T47D (cell line): ENCODE results near the gene PROK1.

Experiments
- DNase-seq, 2 experiments: peaks; one replicate each; pipeline versions ENCODE4 v3.0.0 to v3.0.0-alpha.2; 2011 to 2012; ENCODE audit warnings: low read depth in 1 of 2, low spot score in 1 of 2
- JUND ChIP-seq: IDR thresholded peaks from 2 replicates; pipeline ENCODE4 v1.6.1; 2012; ENCODE audit warnings: low read depth
- in situ Hi-C: cut with HindIII; loops from 2 replicates; pipeline ENCODE4 v1.10.0; 2016; ENCODE audit warnings: low sequenced_read_pairs, low pct_unique_long_range_greater_than_20kb

PROK1 gene

DNA sequence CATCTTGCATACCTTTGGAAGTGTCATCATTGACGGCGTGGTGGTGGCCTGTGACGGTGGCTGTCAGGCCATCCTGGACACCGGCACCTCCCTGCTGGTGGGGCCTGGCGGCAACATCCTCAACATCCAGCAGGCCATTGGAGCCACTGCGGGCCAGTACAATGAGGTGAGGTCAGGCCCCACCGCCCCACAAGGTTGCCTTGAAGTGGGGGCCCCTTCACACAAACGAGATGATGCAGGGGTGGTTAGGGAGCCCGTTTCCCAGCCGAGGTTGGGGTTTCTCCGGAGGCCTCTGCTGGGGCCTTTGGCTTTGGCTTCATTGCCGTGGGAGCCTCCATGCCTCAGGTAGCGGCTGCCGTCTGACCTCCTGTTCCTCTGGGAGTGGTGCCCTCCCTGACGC lies 38.5 kb downstream of the PROK1 start:
- no peak for DNase-seq
- TF ChIP-seq JUND: no peak
- in situ Hi-C loops: no loop called here

DNA sequence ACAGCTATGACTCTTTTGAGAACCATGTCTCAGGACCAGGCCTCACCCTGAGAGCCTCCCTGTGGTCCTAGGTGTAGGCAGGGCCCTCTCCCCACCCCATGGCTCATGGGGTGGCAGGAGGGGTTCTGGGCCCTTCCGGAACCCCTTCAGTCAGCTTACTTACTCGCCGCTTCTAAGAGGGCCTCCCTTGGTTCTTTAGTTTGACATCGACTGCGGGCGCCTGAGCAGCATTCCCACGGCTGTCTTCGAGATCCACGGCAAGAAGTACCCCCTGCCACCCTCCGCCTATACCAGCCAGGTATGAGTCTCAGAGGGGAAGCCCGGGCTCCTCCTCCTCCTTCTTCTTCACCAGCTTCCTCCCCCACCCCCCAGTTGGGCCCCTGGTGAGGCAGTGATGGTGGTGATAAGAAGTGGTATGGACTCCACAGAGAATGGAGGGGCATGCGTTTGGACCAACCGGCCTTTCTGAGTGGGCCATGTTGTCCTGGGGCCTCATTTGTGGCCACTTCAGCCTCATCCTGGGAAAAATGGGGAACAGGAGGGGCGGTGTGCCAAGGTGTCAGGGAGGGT lies 39.1 kb downstream of the PROK1 start:
- TF ChIP-seq JUND: no peak
- no peak for DNase-seq
- in situ Hi-C loops: no loop called here

DNA sequence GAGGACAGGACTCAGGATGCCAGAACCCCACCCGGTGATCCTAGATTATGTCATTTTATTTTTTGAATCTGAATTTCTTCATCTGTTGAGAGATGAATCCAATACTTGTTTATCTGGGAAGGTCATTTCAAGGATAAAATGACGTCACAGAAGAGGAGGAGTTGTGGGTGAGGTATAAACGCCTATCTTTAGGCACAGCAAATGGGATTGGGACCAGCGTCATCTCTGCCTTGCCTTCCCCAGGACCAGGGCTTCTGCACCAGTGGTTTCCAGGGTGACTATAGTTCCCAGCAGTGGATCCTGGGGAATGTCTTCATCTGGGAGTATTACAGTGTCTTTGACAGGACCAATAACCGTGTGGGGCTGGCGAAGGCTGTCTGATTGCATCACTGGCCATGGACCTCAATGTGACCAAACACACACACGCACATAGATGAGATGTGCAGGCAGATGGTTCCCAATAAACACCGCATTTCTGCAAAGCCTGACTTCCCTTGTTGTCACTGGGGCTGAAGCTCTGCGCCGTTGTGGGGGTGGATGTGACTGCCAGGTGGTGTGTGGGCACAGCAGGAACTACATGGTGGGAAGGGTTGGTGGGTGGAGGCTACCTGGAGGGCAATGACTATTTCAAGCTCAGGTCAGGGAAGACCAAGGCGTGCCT lies 40.0 kb downstream of the PROK1 start:
- in situ Hi-C loops: no loop called here
- no peak for TF ChIP-seq JUND
- no peak for DNase-seq

DNA sequence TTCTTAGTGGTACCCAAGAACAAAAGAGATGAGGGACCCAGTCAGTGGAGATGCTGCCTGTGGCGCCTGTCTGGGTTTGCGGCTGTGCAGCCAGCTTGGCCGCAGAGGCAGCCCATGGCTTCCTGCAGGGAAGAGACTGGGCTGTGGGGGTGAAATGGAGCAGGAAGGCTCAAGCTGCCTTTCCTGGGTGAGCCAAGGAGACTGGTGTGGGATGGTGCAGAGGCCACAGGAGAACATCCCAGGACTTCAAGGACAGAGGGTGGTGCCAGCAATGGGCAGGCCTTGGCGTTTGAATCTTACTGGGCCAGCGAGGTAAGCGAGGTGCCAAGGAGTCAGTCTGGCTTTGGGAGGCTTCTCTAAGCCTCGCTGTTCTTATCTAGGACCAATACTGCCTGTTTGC lies 41.6 kb downstream of the PROK1 start:
- in situ Hi-C loops: no loop called here
- no peak for TF ChIP-seq JUND
- DNase-seq: no peak

DNA sequence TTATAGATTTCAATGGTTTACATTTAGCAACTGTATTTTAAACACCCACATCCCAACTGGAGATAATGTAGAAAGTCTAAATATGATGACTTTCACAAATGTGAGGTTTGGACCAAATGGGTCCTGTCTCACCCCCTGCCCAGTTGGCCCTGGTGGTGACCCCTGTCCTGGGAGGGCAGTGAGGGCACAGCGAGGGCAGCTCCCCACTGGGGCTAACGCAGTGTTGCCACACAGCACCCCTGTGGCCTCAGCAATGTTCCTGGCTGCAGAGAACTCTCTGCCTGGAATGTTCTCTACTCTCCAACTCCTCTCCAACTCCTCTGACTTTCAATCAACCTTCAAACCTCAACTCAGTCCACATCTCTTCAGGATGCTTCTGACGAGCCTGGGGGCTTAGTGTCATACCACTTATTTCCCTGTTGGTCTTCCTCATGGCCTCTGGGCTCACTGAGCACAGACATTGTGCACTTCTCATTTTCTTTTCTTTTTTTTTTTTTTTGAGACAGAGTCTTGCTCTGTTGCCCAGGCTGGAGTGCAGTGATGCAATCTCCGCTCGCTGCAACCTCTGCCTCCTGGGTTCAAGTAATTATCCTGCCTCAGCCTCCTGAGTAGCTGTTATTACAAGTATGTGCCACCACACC lies 42.2 kb downstream of the PROK1 start:
- in situ Hi-C loops: no loop called here
- no peak for TF ChIP-seq JUND

DNA sequence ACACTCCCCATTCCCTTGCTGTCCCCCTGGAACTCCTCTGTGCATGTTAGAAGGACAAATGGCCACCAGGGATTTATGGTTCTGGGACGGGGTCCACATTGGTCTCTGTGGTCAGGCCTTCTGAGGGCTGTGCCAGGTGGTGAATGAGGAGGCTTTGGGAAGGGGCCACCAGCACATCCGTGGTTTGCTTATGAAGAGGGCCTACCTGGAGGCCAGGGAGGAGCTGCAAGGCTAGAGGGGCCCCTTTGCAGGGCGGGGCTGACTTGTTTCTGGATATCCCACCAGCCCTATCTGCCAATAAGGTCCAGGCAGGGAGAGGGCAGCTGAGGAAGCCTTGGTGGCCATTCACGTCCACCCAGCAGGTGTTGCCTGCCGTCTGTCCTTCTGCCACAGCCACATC lies 43.1 kb downstream of the PROK1 start:
- DNase-seq: no peak
- in situ Hi-C loops: no loop called here
- no peak for TF ChIP-seq JUND

More for the DNA sequence above, 42.2 kb downstream of the PROK1 start:
- no peak for DNase-seq

DNA sequence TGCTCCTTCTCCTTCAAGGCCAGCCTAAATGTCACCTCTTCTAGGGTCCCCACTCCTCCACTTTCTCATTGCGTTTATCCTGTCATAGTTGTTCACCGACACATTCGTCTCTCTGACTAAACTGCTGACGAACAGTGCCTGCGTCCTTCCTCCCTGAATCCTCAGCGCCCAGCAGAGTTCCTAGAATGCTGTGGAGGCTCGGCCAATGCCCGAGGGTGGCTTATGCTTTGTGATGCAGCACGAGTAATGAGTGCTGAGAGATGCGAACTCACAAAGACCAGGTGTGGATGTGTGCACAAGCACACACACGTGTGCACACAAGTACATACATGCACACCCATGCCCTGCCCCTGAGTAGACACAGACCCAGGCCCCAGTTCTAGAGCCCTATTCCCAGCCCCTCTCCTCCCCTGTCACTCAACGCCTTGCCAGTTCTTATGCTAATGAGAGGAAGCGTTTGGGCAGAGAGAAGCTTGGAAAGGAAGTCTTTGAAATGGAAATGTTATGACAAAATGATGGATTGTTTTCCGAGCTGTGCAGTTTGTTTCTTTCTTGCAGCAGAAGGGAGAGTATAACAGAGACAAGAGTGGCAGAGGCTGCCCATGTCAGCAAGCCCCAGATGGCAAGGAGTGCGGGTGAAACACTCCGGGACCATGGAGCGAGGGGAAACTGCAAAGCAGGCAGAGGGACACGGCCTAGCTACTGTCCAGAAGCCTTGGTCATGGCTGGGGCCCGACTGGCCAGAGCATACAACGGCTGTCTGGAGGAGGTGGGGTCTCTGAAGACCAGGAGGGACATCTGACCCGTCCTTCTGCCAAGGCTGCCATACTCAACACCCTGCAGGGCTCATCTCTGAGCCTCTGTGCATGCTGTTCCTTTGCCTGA lies 43.8 kb downstream of the PROK1 start:
- DNase-seq: no peak
- no peak for TF ChIP-seq JUND
- in situ Hi-C loops: no loop called here

DNA sequence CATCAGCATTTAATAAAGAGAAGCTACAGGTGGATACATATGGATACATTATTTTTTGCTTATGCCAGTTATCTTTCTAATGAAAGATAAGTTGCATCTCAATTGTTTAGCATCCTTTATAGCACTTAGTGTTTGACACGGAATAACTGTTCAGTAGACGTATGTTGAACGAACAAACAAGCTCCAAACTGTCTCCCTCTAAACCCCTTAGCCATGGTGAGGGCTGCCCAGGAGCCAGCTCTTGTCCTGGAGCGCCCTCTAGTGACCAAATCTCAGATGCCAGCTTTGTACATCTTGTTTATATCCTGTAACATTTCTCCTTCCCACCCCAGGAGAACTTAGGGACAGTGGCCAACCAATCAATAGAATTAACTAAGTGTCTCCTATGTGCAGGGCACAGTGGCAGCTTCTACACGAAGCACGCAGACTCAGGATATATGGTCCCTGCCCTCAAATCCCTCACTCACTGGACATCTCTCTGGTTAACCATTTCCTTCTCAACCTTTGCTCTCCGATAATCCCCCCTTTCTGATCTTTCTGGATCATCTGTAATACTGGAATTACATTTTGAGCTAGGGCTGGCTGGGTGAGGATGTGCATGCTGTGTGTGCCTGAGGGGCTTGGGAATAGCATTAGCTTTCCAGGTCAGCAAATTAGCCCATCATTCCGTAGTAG lies 45.1 kb downstream of the PROK1 start:
- no peak for TF ChIP-seq JUND
- in situ Hi-C loops: no loop called here
- DNase-seq: peak; percentile 60 to 75

DNA sequence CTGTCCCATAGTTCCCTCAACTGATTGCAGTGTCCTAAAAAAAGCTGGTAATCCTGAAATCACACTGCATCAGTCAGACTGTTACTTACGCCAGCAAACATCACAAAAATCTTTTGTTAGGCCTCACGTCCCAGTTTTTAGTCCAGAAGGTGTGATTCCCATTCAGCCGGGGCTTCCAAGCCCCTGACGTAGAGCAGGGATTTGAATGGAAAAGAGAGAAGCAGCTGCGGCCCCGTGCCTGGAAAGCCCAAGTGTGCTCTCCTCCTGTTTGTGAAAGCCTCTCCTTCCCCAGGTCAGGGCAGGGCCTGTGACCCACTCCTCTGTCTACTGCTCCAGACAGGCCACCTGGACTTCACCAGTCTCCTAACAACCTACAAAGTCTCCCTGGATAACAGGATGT lies 47.3 kb downstream of the PROK1 start:
- TF ChIP-seq JUND: no peak
- in situ Hi-C loops: no loop called here
- no peak for DNase-seq

DNA sequence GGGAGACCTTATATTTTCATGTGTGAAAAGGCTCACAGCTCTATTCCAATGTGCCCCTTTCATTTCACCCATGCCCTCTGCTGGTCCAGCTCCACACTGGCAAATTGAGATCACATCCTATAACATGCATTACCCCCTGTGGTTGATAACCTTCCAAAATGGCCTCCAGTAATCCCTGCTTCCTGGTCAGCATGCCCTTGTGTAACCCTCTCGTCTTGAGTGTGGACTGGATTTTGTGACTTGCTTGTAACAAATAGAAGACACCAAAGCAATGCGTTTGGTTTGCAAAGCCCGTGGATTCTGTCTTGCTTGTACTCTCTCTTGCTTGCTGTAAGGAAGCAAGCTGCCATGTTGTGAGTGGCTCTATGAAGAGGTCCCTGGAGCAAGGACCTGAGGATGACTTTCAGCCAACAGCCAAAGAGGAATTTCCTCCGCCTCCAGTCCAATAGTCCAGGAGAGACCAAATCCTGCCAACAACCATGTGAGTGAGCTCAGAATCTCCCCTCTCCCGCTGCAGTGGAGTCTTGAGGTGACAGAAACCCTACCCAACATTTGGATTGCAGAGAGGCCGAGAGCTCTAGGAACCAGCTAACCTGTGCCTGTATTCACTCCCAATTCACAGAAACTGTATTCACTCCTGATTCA lies 50.7 kb downstream of the PROK1 start:
- in situ Hi-C loops: no loop called here
- no peak for TF ChIP-seq JUND

DNA sequence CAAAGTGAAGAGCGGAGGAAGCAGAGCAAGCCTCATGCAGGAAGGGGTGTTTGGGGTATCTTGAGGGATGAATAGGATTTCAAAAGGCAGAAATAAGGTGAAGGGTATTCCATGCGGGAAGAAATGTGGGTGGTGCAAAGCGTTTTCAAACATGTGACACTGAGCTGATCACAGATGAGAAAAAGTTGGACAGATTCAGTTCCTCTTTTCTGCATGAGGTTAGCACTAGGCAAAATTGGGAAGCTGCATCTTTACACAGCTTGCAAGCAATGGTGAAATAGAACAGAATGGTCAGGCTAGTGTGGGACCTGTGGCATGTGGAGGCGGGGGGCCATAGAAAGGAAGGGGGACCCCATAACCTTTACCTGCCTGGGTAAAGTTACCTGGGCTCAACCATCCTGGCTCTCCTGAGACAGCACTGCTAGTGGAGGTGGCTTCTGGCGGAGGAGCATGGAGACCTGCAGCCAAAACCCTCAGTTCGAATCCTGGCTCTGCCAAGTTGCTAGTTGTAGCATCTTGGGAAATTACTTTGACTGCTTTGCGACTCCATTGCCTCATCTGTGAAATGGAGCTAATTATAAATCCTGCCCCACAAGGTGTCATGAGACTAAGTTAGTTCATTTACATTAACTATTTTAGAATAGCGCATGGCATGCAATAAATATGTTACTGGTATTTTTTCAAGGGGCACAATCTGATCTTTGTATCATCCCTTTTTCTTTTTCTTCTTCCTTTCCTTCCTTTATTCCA lies 51.6 kb downstream of the PROK1 start:
- DNase-seq: no peak
- no peak for TF ChIP-seq JUND
- in situ Hi-C loops: no loop called here

More for the DNA sequence above, 50.7 kb downstream of the PROK1 start:
- no peak for DNase-seq

DNA sequence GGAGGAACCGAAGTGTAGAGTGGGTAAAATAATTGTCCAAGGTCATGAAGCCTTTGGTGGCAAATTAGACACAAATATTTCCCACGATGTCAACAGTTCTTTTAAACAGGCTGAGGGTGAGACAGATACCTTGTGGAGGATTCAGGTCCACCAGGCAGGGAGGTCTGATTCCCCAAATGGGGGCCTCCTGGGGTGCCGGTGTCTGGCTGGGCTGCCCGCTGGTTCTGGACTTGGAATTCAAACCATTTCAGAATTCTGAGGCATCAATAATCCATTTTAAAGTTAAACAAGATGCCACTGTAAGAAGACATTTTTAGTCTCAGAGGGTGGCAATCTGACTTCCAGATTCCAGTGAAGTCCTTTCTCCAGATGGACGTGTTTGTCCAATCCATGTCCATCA lies 52.5 kb downstream of the PROK1 start:
- in situ Hi-C loops: no loop called here

More for the DNA sequence above, 52.5 kb downstream of the PROK1 start:
- no peak for TF ChIP-seq JUND
- no peak for DNase-seq
